ENCODE measurements around the gene IL6.
"Not testable (repeated sequence)": the region's sequence is repeated elsewhere in the genome, so short reads cannot be mapped to it uniquely, and the experiment has no call there.

IL6 gene

GRCh38 chr7:22726907-22727713 is at the start of gene IL6:
Gene IL6 (plus strand): TSS chr7:22727200. CDS start chr7:22727263, 63 bp downstream.
- in situ Hi-C loops (cut with MboI; ENCODE audit: low sequenced_read_pairs): loop anchor here (25.0 kb wide), 1 partner anchor 165 kb away; no protein-coding TSS in a partner anchor

GRCh38 chr7:22677263-22677662 is 49.7 kb upstream of the IL6 start:
- in situ Hi-C loops (cut with MboI; ENCODE audit: low sequenced_read_pairs): not testable (repeated sequence)

GRCh38 chr7:22677680-22678079 is 49.3 kb upstream of the IL6 start:
- in situ Hi-C loops (cut with MboI; ENCODE audit: low sequenced_read_pairs): no loop called here

- in situ Hi-C loops (cut with MboI; ENCODE audit: low sequenced_read_pairs): no loop called here
Observed at GRCh38 chr7:22680482-22680911, 46.5 kb upstream of the IL6 start.

- in situ Hi-C loops (cut with MboI; ENCODE audit: low sequenced_read_pairs): no loop called here
Observed at GRCh38 chr7:22681312-22681711, 45.7 kb upstream of the IL6 start.

- in situ Hi-C loops (cut with MboI; ENCODE audit: low sequenced_read_pairs): no loop called here
Observed at GRCh38 chr7:22681852-22682657, 44.9 kb upstream of the IL6 start.

GRCh38 chr7:22683379-22683778 is 43.6 kb upstream of the IL6 start:
- in situ Hi-C loops (cut with MboI; ENCODE audit: low sequenced_read_pairs): no loop called here

- in situ Hi-C loops (cut with MboI; ENCODE audit: low sequenced_read_pairs): no loop called here
Observed at GRCh38 chr7:22686620-22687019, 40.4 kb upstream of the IL6 start.

- in situ Hi-C loops (cut with MboI; ENCODE audit: low sequenced_read_pairs): no loop called here
Observed at GRCh38 chr7:22688084-22688483, 38.9 kb upstream of the IL6 start.

- in situ Hi-C loops (cut with MboI; ENCODE audit: low sequenced_read_pairs): not testable (repeated sequence)
Observed at GRCh38 chr7:22688934-22689333, 38.1 kb upstream of the IL6 start.

GRCh38 chr7:22694597-22695207 is 32.3 kb upstream of the IL6 start:
- in situ Hi-C loops (cut with MboI; ENCODE audit: low sequenced_read_pairs): no loop called here

- in situ Hi-C loops (cut with MboI; ENCODE audit: low sequenced_read_pairs): no loop called here
Observed at GRCh38 chr7:22695476-22696132, 31.4 kb upstream of the IL6 start.

GRCh38 chr7:22696541-22697228 is 30.3 kb upstream of the IL6 start:
- in situ Hi-C loops (cut with MboI; ENCODE audit: low sequenced_read_pairs): no loop called here

- in situ Hi-C loops (cut with MboI; ENCODE audit: low sequenced_read_pairs): no loop called here
Observed at GRCh38 chr7:22697322-22697859, 29.6 kb upstream of the IL6 start.

GRCh38 chr7:22697876-22698606 is 29.0 kb upstream of the IL6 start:
- in situ Hi-C loops (cut with MboI; ENCODE audit: low sequenced_read_pairs): no loop called here

- in situ Hi-C loops (cut with MboI; ENCODE audit: low sequenced_read_pairs): no loop called here
Observed at GRCh38 chr7:22698767-22699166, 28.2 kb upstream of the IL6 start.

- in situ Hi-C loops (cut with MboI; ENCODE audit: low sequenced_read_pairs): no loop called here
Observed at GRCh38 chr7:22700559-22701002, 26.4 kb upstream of the IL6 start.

GRCh38 chr7:22702516-22702915 is 24.5 kb upstream of the IL6 start:
- in situ Hi-C loops (cut with MboI; ENCODE audit: low sequenced_read_pairs): no loop called here

- in situ Hi-C loops (cut with MboI; ENCODE audit: low sequenced_read_pairs): not testable (repeated sequence)
Observed at GRCh38 chr7:22703107-22703855, 23.7 kb upstream of the IL6 start.
